ENCODE measurements around the gene SUPT3H. TPM values are rescaled to one million over a fixed set of nuclear protein-coding genes. Genes with fewer than 3 reads are reported as not detected.

The SUPT3H gene
- total RNA-seq, 1 experiment from 2014 or later, result 10.3 TPM

GRCh38 chr6:45411959-45412358 lies 34.2 kb upstream of the SUPT3H start:
- Mint-ChIP-seq H3K27ac (ENCODE audit: unreplicated experiment) (no peak overlapping the region), H3K9me3 (ENCODE audit: low read depth, unreplicated experiment) (no peaks in the 10 kb centered on the region), H3K36me3 (ENCODE audit: insufficient read depth, unreplicated experiment) (no peaks in the 10 kb centered on the region), H3K4me3 (ENCODE audit: low read depth, unreplicated experiment) (no peak overlapping the region), H3K27me3 (ENCODE audit: unreplicated experiment) (peaks cover 19% of the 10 kb centered on the region), H3K4me1 (ENCODE audit: low read depth, unreplicated experiment) (no peaks in the 10 kb centered on the region)
- TF ChIP-seq CTCF (IDR thresholded peaks at IDR 0.05; ENCODE audit: unreplicated experiment), result no peak
- intact Hi-C loops (cut with micrococcal nuclease; ENCODE audit: unreplicated experiment), result no loop called here
- CTCF ChIA-PET, result interaction anchor here (0.6 kb wide), 1 partner anchor 904 kb away, joined by 3 read pairs; no protein-coding TSS in a partner anchor
- BruUV-seq (replicated peaks), result no TSS peak
- DNase-seq, result no peak

GRCh38 chr6:45400021-45400420 lies 22.3 kb upstream of the SUPT3H start:
- intact Hi-C loops (cut with micrococcal nuclease; ENCODE audit: unreplicated experiment), result no loop called here
- peaks cover 29% of the 10 kb centered on the region for H3K27me3 Mint-ChIP-seq (ENCODE audit: unreplicated experiment)
- no peak for TF ChIP-seq CTCF (IDR thresholded peaks at IDR 0.05; ENCODE audit: unreplicated experiment)
- H3K36me3 Mint-ChIP-seq (ENCODE audit: insufficient read depth, unreplicated experiment), result no peaks in the 10 kb centered on the region
- H3K9me3 Mint-ChIP-seq (ENCODE audit: low read depth, unreplicated experiment), result no peaks in the 10 kb centered on the region
- H3K4me3 Mint-ChIP-seq (ENCODE audit: low read depth, unreplicated experiment), result no peak overlapping the region
- BruUV-seq (replicated peaks), result no TSS peak
- no peak overlapping the region for H3K27ac Mint-ChIP-seq (ENCODE audit: unreplicated experiment)
- DNase-seq, result no peak
- CTCF ChIA-PET, result no interaction called here
- no peaks in the 10 kb centered on the region for H3K4me1 Mint-ChIP-seq (ENCODE audit: low read depth, unreplicated experiment)

GRCh38 chr6:45398075-45398813 lies 20.5 kb upstream of the SUPT3H start:
- Mint-ChIP-seq H3K27me3 (ENCODE audit: unreplicated experiment) (peaks cover 29% of the 10 kb centered on the region), H3K4me3 (ENCODE audit: low read depth, unreplicated experiment) (no peak overlapping the region), H3K9me3 (ENCODE audit: low read depth, unreplicated experiment) (no peaks in the 10 kb centered on the region), H3K27ac (ENCODE audit: unreplicated experiment) (no peak overlapping the region), H3K4me1 (ENCODE audit: low read depth, unreplicated experiment) (no peaks in the 10 kb centered on the region), H3K36me3 (ENCODE audit: insufficient read depth, unreplicated experiment) (no peaks in the 10 kb centered on the region)
- TF ChIP-seq CTCF (IDR thresholded peaks at IDR 0.05; ENCODE audit: unreplicated experiment), result no peak
- no TSS peak for BruUV-seq (replicated peaks)
- CTCF ChIA-PET, result interaction anchor here (0.5 to 1.1 kb wide), 2 partner anchors 328 to 381 kb away, joined by 3 to 4 read pairs; no protein-coding TSS in a partner anchor
- DNase-seq, result no peak
- intact Hi-C loops (cut with micrococcal nuclease; ENCODE audit: unreplicated experiment), result no loop called here

- Mint-ChIP-seq H3K36me3 (ENCODE audit: insufficient read depth, unreplicated experiment) (no peaks in the 10 kb centered on the region), H3K4me3 (ENCODE audit: low read depth, unreplicated experiment) (no peak overlapping the region), H3K4me1 (ENCODE audit: low read depth, unreplicated experiment) (no peaks in the 10 kb centered on the region), H3K27me3 (ENCODE audit: unreplicated experiment) (peaks cover 8% of the 10 kb centered on the region), H3K9me3 (ENCODE audit: low read depth, unreplicated experiment) (no peaks in the 10 kb centered on the region), H3K27ac (ENCODE audit: unreplicated experiment) (no peak overlapping the region)
- DNase-seq, result no peak
- intact Hi-C loops (cut with micrococcal nuclease; ENCODE audit: unreplicated experiment), result no loop called here
- no TSS peak for BruUV-seq (replicated peaks)
- TF ChIP-seq CTCF (IDR thresholded peaks at IDR 0.05; ENCODE audit: unreplicated experiment), result no peak
- CTCF ChIA-PET, result interaction anchor here (0.5 kb wide), 1 partner anchor 1828 kb away, joined by 5 read pairs; no protein-coding TSS in a partner anchor
These were observed 16.9 kb upstream of the SUPT3H start for GRCh38 chr6:45394586-45395095.

Data from Calu3 (cell line).